ENCODE results near the gene PMM2. TPM values are rescaled to one million over a fixed set of nuclear protein-coding genes. Genes with fewer than 3 reads are reported as not detected.

PMM2 gene
- total RNA-seq, 1 experiment from 2014 or later = 53.3 TPM

DNA sequence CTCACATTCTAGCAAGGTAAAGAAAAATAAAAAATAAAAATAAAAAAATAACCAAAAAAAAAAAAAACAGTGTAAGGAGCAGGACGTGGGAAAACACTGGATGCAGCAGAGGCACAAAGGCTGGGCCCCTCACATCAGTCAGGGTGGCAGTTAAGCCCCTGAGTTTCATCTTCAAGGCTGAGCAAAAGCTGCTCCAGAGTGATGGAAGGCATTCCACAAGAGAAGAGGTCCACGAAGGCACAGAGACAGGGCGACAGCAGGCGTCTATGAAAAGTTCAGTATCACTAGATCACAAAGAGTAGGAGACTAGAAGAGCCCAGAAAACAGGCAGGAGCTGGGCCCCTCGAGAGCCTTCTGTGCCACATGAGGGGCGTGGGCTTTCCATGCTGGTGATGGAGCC lies 12.2 kb upstream of the PMM2 start:
- Histone ChIP-seq H3K9ac (ENCODE audit: low read length) (no peak overlapping the region), H3K79me2 (ENCODE audit: insufficient read depth, low read length) (no peaks in the 10 kb centered on the region), H3K4me3 (replicated peaks in 1 of 2; ENCODE audit: low read depth in 1 of 2, low read length in 2 of 2) (no peak overlapping the region), H3K27me3 (ENCODE audit: insufficient read depth, low read length) (no peaks in the 10 kb centered on the region), H2AFZ (ENCODE audit: low read depth, low read length, poor library complexity, severe bottlenecking) (no peak overlapping the region), H3K27ac (ENCODE audit: low read depth, low read length) (no peak overlapping the region), H3K4me2 (ENCODE audit: low read length) (no peak overlapping the region), H3K36me3 (ENCODE audit: control insufficient read depth in 1 of 2, insufficient read depth in 2 of 2, low read length in 2 of 2) (no peaks in the 10 kb centered on the region), H3K9me2 (ENCODE audit: insufficient read depth) (no peaks in the 10 kb centered on the region), H4K20me1 (ENCODE audit: insufficient read depth) (no peaks in the 10 kb centered on the region), H3K4me1 (ENCODE audit: control insufficient read depth in 1 of 2, insufficient read depth in 2 of 2, low read length in 2 of 2) (no peaks in the 10 kb centered on the region), H3K9me3 (ENCODE audit: control insufficient read depth in 1 of 2, insufficient read depth in 1 of 2, low read depth in 1 of 2, low read length in 2 of 2) (no peaks in the 10 kb centered on the region)
- intact Hi-C loops (cut with micrococcal nuclease) = no loop called here
- ChIA-PET RAD21 (ENCODE audit: low non-redundant PET in 1 of 2, low total read pairs in 2 of 2, uncharacterized antibody in 2 of 2, unreplicated experiment in 2 of 2) (no interaction called here), CTCF (no interaction called here), POLR2A (no interaction called here)
- DNase-seq (ENCODE audit: low read depth, low spot score) (no peak), ATAC-seq (no peak)
- no TSS peak for BruUV-seq (replicated peaks)
- TF ChIP-seq, protein P1, sequence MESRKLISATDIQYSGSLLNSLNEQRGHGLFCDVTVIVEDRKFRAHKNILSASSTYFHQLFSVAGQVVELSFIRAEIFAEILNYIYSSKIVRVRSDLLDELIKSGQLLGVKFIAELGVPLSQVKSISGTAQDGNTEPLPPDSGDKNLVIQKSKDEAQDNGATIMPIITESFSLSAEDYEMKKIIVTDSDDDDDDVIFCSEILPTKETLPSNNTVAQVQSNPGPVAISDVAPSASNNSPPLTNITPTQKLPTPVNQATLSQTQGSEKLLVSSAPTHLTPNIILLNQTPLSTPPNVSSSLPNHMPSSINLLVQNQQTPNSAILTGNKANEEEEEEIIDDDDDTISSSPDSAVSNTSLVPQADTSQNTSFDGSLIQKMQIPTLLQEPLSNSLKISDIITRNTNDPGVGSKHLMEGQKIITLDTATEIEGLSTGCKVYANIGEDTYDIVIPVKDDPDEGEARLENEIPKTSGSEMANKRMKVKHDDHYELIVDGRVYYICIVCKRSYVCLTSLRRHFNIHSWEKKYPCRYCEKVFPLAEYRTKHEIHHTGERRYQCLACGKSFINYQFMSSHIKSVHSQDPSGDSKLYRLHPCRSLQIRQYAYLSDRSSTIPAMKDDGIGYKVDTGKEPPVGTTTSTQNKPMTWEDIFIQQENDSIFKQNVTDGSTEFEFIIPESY (IDR thresholded peaks at IDR 0.05; ENCODE audit: extremely low read depth, insufficient replicate concordance, low read length) = no peak
- TF ChIP-seq FOSL1 (IDR thresholded peaks at IDR 0.05; ENCODE audit: low read depth) (no peak), ELF1 (IDR thresholded peaks at IDR 0.05; ENCODE audit: borderline replicate concordance, low read depth) (no peak), CEBPB (IDR thresholded peaks at IDR 0.05; ENCODE audit: low read depth) (no peak), ZNF274 (IDR thresholded peaks at IDR 0.05; ENCODE audit: low read depth, low read length) (no peak), SRF (IDR thresholded peaks at IDR 0.05; ENCODE audit: low read depth) (no peak), POLR2A (IDR thresholded peaks at IDR 0.05; ENCODE audit: borderline replicate concordance, extremely low read depth, insufficient read depth, insufficient read length) (no peak), YY1 (IDR thresholded peaks at IDR 0.05; ENCODE audit: extremely low read depth, insufficient replicate concordance, low read depth, low read length) (no peak), JUND (IDR thresholded peaks at IDR 0.05) (no peak), EZH2 (IDR thresholded peaks at IDR 0.05) (no peak), EGR1 (IDR thresholded peaks at IDR 0.05; ENCODE audit: low read depth) (no peak), SIN3A (IDR thresholded peaks at IDR 0.05; ENCODE audit: low read depth) (no peak), EZH2phosphoT487 (IDR thresholded peaks at IDR 0.05; ENCODE audit: borderline replicate concordance) (no peak)
- TF ChIP-seq, protein P2, sequence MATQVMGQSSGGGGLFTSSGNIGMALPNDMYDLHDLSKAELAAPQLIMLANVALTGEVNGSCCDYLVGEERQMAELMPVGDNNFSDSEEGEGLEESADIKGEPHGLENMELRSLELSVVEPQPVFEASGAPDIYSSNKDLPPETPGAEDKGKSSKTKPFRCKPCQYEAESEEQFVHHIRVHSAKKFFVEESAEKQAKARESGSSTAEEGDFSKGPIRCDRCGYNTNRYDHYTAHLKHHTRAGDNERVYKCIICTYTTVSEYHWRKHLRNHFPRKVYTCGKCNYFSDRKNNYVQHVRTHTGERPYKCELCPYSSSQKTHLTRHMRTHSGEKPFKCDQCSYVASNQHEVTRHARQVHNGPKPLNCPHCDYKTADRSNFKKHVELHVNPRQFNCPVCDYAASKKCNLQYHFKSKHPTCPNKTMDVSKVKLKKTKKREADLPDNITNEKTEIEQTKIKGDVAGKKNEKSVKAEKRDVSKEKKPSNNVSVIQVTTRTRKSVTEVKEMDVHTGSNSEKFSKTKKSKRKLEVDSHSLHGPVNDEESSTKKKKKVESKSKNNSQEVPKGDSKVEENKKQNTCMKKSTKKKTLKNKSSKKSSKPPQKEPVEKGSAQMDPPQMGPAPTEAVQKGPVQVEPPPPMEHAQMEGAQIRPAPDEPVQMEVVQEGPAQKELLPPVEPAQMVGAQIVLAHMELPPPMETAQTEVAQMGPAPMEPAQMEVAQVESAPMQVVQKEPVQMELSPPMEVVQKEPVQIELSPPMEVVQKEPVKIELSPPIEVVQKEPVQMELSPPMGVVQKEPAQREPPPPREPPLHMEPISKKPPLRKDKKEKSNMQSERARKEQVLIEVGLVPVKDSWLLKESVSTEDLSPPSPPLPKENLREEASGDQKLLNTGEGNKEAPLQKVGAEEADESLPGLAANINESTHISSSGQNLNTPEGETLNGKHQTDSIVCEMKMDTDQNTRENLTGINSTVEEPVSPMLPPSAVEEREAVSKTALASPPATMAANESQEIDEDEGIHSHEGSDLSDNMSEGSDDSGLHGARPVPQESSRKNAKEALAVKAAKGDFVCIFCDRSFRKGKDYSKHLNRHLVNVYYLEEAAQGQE (IDR thresholded peaks at IDR 0.05; ENCODE audit: low read depth) = no peak
- TF ChIP-seq, protein P3, sequence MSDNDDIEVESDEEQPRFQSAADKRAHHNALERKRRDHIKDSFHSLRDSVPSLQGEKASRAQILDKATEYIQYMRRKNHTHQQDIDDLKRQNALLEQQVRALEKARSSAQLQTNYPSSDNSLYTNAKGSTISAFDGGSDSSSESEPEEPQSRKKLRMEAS (IDR thresholded peaks at IDR 0.05) = no peak
- TF ChIP-seq, protein P4, sequence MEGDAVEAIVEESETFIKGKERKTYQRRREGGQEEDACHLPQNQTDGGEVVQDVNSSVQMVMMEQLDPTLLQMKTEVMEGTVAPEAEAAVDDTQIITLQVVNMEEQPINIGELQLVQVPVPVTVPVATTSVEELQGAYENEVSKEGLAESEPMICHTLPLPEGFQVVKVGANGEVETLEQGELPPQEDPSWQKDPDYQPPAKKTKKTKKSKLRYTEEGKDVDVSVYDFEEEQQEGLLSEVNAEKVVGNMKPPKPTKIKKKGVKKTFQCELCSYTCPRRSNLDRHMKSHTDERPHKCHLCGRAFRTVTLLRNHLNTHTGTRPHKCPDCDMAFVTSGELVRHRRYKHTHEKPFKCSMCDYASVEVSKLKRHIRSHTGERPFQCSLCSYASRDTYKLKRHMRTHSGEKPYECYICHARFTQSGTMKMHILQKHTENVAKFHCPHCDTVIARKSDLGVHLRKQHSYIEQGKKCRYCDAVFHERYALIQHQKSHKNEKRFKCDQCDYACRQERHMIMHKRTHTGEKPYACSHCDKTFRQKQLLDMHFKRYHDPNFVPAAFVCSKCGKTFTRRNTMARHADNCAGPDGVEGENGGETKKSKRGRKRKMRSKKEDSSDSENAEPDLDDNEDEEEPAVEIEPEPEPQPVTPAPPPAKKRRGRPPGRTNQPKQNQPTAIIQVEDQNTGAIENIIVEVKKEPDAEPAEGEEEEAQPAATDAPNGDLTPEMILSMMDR (IDR thresholded peaks at IDR 0.05 in 2 of 3, conservative IDR thresholded peaks at IDR 0.05 in 1 of 3; ENCODE audit: borderline replicate concordance in 1 of 3, insufficient read depth in 1 of 3, low read depth in 2 of 3, low read length in 2 of 3) = no peak

Data from HCT116 (cell line).